HepG2 (cell line): ENCODE data around the gene DCTN1. TPM values are rescaled to one million over a fixed set of nuclear protein-coding genes. Genes with fewer than 3 reads are reported as not detected.

Experiments used
- ELF3 ChIP-seq: IDR thresholded peaks from 2 replicates; pipeline ENCODE4 v1.6.1; 2016; ENCODE audit warnings: missing genetic modification reagents, missing compliant biosample characterization
- GABPB1 ChIP-seq: IDR thresholded peaks from 2 replicates; pipeline ENCODE4 v1.6.1; 2016; ENCODE audit warnings: mild to moderate bottlenecking, missing genetic modification reagents, moderate library complexity, missing compliant biosample characterization
- HNF4G ChIP-seq, 2 experiments: sonication (generic) in 1 of 2; formaldehyde crosslinking in 1 of 2; IDR thresholded peaks; 2 replicates each; pipeline versions ENCODE4 v1.4.0 to v1.6.1; 2011 to 2020; ENCODE audit warnings: borderline replicate concordance in 2 of 2, low read depth in 2 of 2, mild to moderate bottlenecking in 2 of 2, low read length in 1 of 2, missing genetic modification reagents in 1 of 2, moderate library complexity in 1 of 2
- IKZF1 ChIP-seq: fragments of 450-650 bp; IDR thresholded peaks from 2 replicates; pipeline ENCODE4 v1.7.1; 2016
- MAF1 ChIP-seq: sonication (generic); formaldehyde crosslinking; IDR thresholded peaks from 2 replicates; pipeline ENCODE4 v1.5.0; 2020; ENCODE audit warnings: missing genetic modification reagents, borderline replicate concordance
- NFKB2 ChIP-seq: sonication (generic); formaldehyde crosslinking; IDR thresholded peaks from 2 replicates; pipeline ENCODE4 v1.4.0; 2020; ENCODE audit warnings: missing genetic modification reagents, borderline replicate concordance
- PCBP2 ChIP-seq: fragments of 200-400 bp; formaldehyde crosslinking; optimal IDR thresholded peaks from 2 replicates; pipeline ENCODE3; 2018; ENCODE audit warnings: low read length, low read depth; ENCODE audit not compliant: poor library complexity, severe bottlenecking
- RFXANK ChIP-seq: IDR thresholded peaks from 2 replicates; pipeline ENCODE4 v1.6.1; 2016
- SAFB2 ChIP-seq: sonication (generic); formaldehyde crosslinking; IDR thresholded peaks from 2 replicates; pipeline ENCODE4 v1.5.1; 2020; ENCODE audit warnings: missing genetic modification reagents, low read depth, mild to moderate bottlenecking, borderline replicate concordance
- SAP130 ChIP-seq: IDR thresholded peaks from 2 replicates; pipeline ENCODE4 v1.6.1; 2016; ENCODE audit warnings: low read depth
- SATB2 ChIP-seq: sonication (generic); formaldehyde crosslinking; IDR thresholded peaks from 2 replicates; pipeline ENCODE4 v1.5.0; 2020; ENCODE audit warnings: missing genetic modification reagents
- SETDB1 ChIP-seq: sonication (generic); formaldehyde crosslinking; IDR thresholded peaks from 2 replicates; pipeline ENCODE4 v1.5.1; 2020; ENCODE audit warnings: missing genetic modification reagents, mild to moderate bottlenecking, borderline replicate concordance
- SNAPC2 ChIP-seq: sonication (generic); formaldehyde crosslinking; IDR thresholded peaks from 2 replicates; pipeline ENCODE4 v1.8.1; 2022; ENCODE audit warnings: mild to moderate bottlenecking, missing genetic modification reagents
- SP4 ChIP-seq: sonication (generic); formaldehyde crosslinking; IDR thresholded peaks from 2 replicates; pipeline ENCODE4 v1.8.1; 2023; ENCODE audit warnings: mild to moderate bottlenecking, missing genetic modification reagents
- SSRP1 ChIP-seq: IDR thresholded peaks from 2 replicates; pipeline ENCODE4 v1.6.1; 2016; ENCODE audit warnings: control low read depth
- STAT5B ChIP-seq: sonication (generic); formaldehyde crosslinking; IDR thresholded peaks from 2 replicates; pipeline ENCODE4 v1.4.0; 2020; ENCODE audit warnings: missing genetic modification reagents
- TAF1 ChIP-seq: sonication (generic); formaldehyde crosslinking; IDR thresholded peaks from 2 replicates; pipeline ENCODE4 v1.4.0; 2020; ENCODE audit warnings: missing genetic modification reagents
- ZNF12 ChIP-seq: sonication (generic); formaldehyde crosslinking; IDR thresholded peaks from 2 replicates; pipeline ENCODE4 v1.5.0; 2020; ENCODE audit warnings: missing genetic modification reagents
- ZNF501 ChIP-seq: sonication (generic); formaldehyde crosslinking; IDR thresholded peaks from 2 replicates; pipeline ENCODE4 v1.5.1; 2020; ENCODE audit warnings: mild to moderate bottlenecking, moderate library complexity, missing genetic modification reagents
- ZNF605 ChIP-seq: sonication (generic); formaldehyde crosslinking; IDR thresholded peaks from 2 replicates; pipeline ENCODE4 v1.8.0; 2022; ENCODE audit warnings: mild to moderate bottlenecking, missing genetic modification reagents
- ZNF614 ChIP-seq: IDR thresholded peaks from 2 replicates; pipeline ENCODE4 v1.6.1; 2018; ENCODE audit warnings: missing biosample characterization, missing genetic modification reagents, inconsistent platforms, borderline replicate concordance
- ZNF652 ChIP-seq: IDR thresholded peaks from 2 replicates; pipeline ENCODE4 v1.6.1; 2016; ENCODE audit warnings: low read depth, borderline replicate concordance
- ZNF674 ChIP-seq: sonication (generic); formaldehyde crosslinking; IDR thresholded peaks from 2 replicates; pipeline ENCODE4 v1.5.0; 2020; ENCODE audit warnings: low read depth, mild to moderate bottlenecking, missing genetic modification reagents
- ZNF773 ChIP-seq: sonication (generic); formaldehyde crosslinking; IDR thresholded peaks from 2 replicates; pipeline ENCODE4 v1.4.0; 2020; ENCODE audit warnings: missing genetic modification reagents, borderline replicate concordance
- polyA plus RNA-seq, 8 experiments: library from polyadenylated mRNA; depleted of rRNA in 3 of 8; stranded (reverse) in 7 of 8; unstranded in 1 of 8; fragments of >200 nt; fragmentation: Illumina TruSeq in 4 of 8; extraction: Trizol in 4 of 8; gene quantifications; 2 replicates each; pipeline versions ENCODE4 v1.2.1 to v1.2.3, GENCODE V29; 2011 to 2016; ENCODE audit warnings: low read depth in 4 of 8, missing spikeins in 1 of 8, mixed read lengths in 1 of 8; ENCODE audit not compliant: insufficient read depth in 1 of 8
- total RNA-seq, 5 experiments: library from RNA; depleted of rRNA; stranded (reverse); fragments of >200 nt; fragmentation: Illumina TruSeq; extraction: Trizol; gene quantifications; 2 replicates each; pipeline ENCODE4 v1.2.3, GENCODE V29; 2016; ENCODE audit warnings: low read depth in 1 of 5
- TF ChIP-seq, protein P1 (sequence below): sonication (generic); formaldehyde crosslinking; IDR thresholded peaks from 2 replicates; pipeline ENCODE4 v1.9.0; 2022; ENCODE audit warnings: missing genetic modification reagents, mild to moderate bottlenecking, borderline replicate concordance
- TF ChIP-seq, protein P2 (sequence below): sonication (generic); formaldehyde crosslinking; IDR thresholded peaks from 2 replicates; pipeline ENCODE4 v1.5.0; 2020; ENCODE audit warnings: mild to moderate bottlenecking, missing genetic modification reagents, moderate library complexity
- TF ChIP-seq, protein P3 (sequence below): IDR thresholded peaks from 2 replicates; pipeline ENCODE4 v1.6.1; 2016; ENCODE audit warnings: mild to moderate bottlenecking, missing biosample characterization, missing genetic modification reagents

Gene DCTN1
- total and polyA plus RNA-seq, 2 of the 13 experiments (the other 11 are each of a cell fraction or from before 2014, with no cell fraction given) = 73.2 to 122 TPM

DNA sequence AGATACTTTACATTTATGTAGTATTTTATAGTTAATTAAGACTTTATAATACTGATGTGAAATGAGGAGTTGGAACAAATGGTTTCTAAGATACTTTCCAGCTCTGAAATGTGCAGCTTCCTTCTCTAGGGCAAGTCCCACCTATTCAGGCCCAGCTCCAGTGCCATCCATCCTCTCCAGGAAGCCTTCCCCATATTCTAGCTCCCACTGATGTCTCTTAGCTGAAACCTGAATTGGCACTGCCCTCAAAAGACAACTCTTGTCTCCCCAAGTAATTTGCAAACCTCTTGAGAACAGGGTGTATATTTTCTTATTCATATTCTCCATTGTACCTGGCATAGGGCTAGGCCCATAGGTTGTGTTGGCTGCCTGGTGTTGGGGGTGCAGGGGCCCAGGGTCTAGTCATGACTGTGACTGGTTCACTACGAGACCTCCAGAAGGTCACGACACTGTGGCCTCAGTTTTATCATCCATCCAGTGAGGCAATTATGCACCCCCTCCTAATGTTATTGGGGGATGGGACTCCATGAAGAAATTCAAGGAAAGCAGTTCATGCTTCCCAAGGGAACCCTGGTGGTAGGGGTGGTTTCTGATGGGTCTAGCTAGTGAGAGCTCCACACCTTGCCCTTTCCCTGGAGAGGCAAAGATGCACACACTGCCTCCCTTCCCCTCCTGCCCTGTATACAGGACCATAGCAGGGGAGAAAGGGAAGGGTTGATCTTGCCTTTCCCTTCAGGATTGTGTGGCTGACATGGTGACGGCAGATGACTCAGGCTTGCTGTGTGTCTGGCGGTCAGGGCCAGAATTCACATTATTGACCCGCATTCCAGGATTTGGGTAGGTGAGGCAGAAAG lies 44.3 kb upstream of the DCTN1 start (continued):
- TF ChIP-seq, protein P1, sequence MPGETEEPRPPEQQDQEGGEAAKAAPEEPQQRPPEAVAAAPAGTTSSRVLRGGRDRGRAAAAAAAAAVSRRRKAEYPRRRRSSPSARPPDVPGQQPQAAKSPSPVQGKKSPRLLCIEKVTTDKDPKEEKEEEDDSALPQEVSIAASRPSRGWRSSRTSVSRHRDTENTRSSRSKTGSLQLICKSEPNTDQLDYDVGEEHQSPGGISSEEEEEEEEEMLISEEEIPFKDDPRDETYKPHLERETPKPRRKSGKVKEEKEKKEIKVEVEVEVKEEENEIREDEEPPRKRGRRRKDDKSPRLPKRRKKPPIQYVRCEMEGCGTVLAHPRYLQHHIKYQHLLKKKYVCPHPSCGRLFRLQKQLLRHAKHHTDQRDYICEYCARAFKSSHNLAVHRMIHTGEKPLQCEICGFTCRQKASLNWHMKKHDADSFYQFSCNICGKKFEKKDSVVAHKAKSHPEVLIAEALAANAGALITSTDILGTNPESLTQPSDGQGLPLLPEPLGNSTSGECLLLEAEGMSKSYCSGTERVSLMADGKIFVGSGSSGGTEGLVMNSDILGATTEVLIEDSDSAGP (CRISPR knock-in tag) = peak; percentile 53; the same call in 1 of the 2 replicates
- TF ChIP-seq ZNF605 (CRISPR knock-in tag) (no peak), ZNF501 (peak; percentile 69), SSRP1 (CRISPR knock-in tag) (peak; percentile 97), MAF1 (CRISPR knock-in tag) (no peak), SAFB2 (peak; percentile 15; the same call in 1 of the 2 replicates), SNAPC2 (CRISPR knock-in tag) (no peak), HNF4G (IDR thresholded peaks at IDR 0.05; ENCODE audit: borderline replicate concordance, low read depth, low read length) (no peak), HNF4G (CRISPR knock-in tag; IDR thresholded peaks at IDR 0.05; ENCODE audit: borderline replicate concordance, low read depth) (no peak), RFXANK (no peak), GABPB1 (CRISPR knock-in tag) (no peak), ZNF773 (CRISPR knock-in tag) (no peak), ZNF652 (CRISPR knock-in tag) (no peak), NFKB2 (CRISPR knock-in tag) (no peak), ZNF674 (no peak), SP4 (CRISPR knock-in tag) (peak; percentile 43; the same call in 1 of the 2 replicates), SETDB1 (CRISPR knock-in tag) (0 out of 2 replicates have a peak, but pooled peaks have one; percentile 52), ZNF614 (0 out of 2 replicates have a peak, but pooled peaks have one; percentile 36), SAP130 (CRISPR knock-in tag) (no peak), IKZF1 (no peak), SATB2 (CRISPR knock-in tag) (no peak), STAT5B (no peak), PCBP2 (no peak), TAF1 (CRISPR knock-in tag) (peak; percentile 33; the same call in 1 of the 2 replicates), ZNF12 (CRISPR knock-in tag) (no peak), ELF3 (CRISPR knock-in tag) (no peak)
- TF ChIP-seq, protein P2, sequence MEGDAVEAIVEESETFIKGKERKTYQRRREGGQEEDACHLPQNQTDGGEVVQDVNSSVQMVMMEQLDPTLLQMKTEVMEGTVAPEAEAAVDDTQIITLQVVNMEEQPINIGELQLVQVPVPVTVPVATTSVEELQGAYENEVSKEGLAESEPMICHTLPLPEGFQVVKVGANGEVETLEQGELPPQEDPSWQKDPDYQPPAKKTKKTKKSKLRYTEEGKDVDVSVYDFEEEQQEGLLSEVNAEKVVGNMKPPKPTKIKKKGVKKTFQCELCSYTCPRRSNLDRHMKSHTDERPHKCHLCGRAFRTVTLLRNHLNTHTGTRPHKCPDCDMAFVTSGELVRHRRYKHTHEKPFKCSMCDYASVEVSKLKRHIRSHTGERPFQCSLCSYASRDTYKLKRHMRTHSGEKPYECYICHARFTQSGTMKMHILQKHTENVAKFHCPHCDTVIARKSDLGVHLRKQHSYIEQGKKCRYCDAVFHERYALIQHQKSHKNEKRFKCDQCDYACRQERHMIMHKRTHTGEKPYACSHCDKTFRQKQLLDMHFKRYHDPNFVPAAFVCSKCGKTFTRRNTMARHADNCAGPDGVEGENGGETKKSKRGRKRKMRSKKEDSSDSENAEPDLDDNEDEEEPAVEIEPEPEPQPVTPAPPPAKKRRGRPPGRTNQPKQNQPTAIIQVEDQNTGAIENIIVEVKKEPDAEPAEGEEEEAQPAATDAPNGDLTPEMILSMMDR = no peak
- TF ChIP-seq, protein P3, sequence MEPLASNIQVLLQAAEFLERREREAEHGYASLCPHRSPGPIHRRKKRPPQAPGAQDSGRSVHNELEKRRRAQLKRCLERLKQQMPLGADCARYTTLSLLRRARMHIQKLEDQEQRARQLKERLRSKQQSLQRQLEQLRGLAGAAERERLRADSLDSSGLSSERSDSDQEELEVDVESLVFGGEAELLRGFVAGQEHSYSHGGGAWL = no peak
